Sciatic nerve (tissue), 2 donors: ENCODE results near the gene CYFIP2. TPM values are rescaled to one million over a fixed set of nuclear protein-coding genes. Genes with fewer than 3 reads are reported as not detected.

Source experiments
- ATAC-seq: fragments of 200-7000 bp; cut with Tn5 transposase; one replicate; pipeline ENCODE4 v1.9.1; 2020; ENCODE audit warnings: mild to moderate bottlenecking, moderate library complexity
- DNase-seq: peaks from one replicate; pipeline ENCODE4 v3.0.0-alpha.2; 2020; ENCODE audit warnings: low spot score
- intact Hi-C: fragments of 100-400 bp; cut with DNase I; formaldehyde crosslinking; loops from one replicate; pipeline ENCODE4 v1.14.2; 2022
- total RNA-seq: library from RNA; stranded (reverse); fragmentation: NEBNext Ultra II Directional; extraction: Animal tissue kit (Norgen Biotek cat#: 25700); gene quantifications from one replicate; pipeline ENCODE4 v1.2.1, GENCODE V29; 2021
- donor health status: DM: no; HTN: no; CAD: no.
- donor health status: DM: no; HTN: no; CAD: no.

The CYFIP2 gene
- total RNA-seq, 1 donor from 2014 or later: 23.6 TPM

DNA sequence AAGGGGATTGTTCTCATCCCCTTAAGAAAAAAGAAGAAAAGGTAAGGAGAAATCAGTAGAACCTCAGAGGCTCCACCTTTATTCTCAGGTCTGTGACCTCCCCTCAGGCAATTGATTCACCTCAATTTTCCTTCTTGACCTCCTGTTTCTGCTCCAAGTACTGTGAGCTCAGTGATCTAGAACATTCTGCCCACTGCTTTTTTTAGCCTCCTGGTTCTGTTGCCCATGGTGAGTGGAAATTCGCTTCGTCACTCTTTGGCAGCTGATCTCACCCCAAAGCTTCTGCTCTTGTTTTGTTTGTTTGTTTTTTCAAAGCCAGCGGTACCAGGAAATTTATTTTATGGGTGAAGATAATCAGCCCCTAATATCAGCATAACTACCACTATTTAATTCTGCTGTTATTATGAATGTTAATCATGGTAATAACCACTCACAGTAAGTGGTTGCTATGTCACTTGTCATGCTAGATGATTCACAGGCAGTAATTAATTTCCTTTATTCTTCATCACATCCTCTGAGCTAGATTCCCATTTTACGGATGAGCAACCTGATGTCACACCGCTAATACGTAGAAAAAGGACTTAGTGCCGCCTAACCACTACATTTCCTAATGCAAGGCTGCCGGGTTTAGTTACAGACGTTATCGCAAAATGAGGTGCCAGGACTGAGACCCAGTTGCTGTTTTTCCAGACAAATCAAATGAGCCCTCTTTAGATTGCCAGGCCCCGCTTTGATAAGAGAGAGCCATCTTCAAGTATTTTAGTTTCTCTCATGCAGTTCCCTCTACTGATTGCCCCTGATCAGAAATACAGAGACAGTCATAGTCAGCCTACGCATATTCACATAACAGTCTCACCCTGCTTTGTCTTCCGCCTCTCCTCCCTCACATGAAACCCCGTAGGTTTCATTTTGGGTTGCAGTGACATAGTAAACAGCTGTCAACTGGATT lies 78.2 kb downstream of the CYFIP2 start:
- intact Hi-C loops: no loop called here
- DNase-seq (no peak), ATAC-seq (no peak)

- ATAC-seq: no peak
- intact Hi-C loops: no loop called here
- DNase-seq: no peak
Observed at GRCh38 chr5:157345067-157345466, 79.1 kb downstream of the CYFIP2 start.

DNA sequence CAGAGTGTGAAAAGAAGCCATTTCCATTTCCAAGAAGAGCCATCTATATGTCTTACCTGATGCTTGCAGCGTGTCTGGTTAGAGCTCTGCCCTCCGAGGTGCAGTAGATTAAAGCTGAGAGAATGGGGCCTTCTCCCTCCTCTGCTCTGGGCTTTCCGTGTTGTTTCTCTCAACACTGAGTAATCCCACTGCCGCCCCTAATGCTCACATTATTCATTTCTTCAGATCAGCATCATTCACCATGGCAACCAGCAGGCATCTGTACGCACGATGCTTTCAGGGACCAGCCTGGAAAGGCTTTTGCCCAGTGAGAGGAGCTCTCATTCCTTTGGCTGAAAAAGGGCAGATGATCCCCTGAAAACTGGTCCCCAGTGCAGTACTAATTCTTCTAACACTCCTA lies 79.6 kb downstream of the CYFIP2 start:
- DNase-seq (no peak), ATAC-seq (no peak)
- intact Hi-C loops: no loop called here

DNA sequence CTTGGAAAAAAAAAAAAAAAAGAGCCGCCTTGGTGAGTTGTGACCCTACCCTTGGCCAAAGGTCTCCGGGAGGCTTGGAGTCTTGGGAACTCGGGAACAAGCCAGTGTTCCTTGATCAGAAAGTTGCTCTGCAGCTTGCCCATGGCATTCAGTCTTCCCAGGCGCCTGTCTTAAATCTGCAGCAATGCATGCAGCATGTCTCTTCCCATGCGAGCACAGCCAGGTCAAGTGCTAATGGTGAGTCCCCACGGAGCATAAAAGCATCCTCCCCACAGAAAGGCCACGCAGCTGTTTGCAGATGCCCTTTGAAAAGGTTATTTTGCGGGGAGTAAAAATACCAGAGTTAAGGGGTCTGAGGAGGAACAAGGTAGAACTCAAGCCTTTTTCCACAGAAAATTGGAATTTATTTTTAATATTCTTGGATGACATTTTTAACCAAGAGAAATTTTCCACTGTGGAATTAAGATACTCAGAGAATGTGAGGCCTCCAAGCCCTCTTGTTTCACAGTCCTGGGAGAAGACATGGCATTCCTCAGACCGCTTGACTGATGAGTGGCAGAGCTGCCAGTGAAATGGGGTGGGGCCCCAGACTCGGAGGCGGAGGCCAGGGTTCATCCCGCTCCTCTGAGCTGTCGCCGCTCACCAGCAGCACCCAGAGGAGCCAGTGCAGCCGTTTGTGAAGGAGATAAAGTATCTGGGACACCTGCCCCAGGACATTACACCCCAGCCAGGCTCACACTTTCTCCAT lies 81.6 kb downstream of the CYFIP2 start:
- intact Hi-C loops: no loop called here
- ATAC-seq (peak; percentile 65), DNase-seq (no peak)

DNA sequence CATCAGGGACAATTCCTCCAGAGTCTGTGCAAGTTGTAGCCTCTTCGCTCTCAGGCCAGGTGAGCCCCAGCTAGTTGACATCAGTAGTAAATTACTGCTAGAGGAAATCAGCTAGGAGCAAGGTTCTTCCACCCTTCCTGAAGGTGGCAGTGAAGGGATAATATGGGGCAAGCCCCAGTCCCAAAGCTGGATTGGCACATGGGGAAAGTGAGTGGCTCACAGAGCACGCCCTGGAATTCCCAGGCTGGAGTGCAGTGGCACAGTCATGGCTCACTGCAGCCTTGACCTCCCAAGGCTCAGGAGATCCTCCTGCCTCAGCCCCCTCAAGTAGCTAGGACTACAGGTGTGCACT lies 82.1 kb downstream of the CYFIP2 start:
- DNase-seq (no peak), ATAC-seq (no peak)
- intact Hi-C loops: no loop called here

GRCh38 chr5:157350939-157351801 lies 85.2 kb downstream of the CYFIP2 start:
- ATAC-seq (peak; percentile 18), DNase-seq (no peak)
- intact Hi-C loops: no loop called here

DNA sequence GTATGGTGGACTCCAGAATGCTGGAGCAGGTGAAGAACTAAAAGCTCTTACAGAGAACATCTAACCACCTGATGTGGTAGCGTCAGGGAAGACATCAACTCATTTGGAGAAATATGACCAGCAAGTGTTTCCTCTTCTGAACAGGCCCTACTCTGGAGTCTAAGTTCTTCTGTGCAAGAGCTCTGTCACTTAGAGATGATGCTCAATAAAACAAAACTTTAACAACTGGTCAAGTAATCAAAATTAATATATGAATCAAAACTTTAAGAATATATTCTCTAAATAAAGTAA lies 85.8 kb downstream of the CYFIP2 start:
- intact Hi-C loops: no loop called here
- no peak for ATAC-seq
- no peak for DNase-seq

- ATAC-seq: no peak
- intact Hi-C loops: no loop called here
- DNase-seq: no peak
Observed at GRCh38 chr5:157352756-157353340, 86.9 kb downstream of the CYFIP2 start.

GRCh38 chr5:157354800-157355199 lies 88.9 kb downstream of the CYFIP2 start:
- ATAC-seq (no peak), DNase-seq (no peak)
- intact Hi-C loops: no loop called here

DNA sequence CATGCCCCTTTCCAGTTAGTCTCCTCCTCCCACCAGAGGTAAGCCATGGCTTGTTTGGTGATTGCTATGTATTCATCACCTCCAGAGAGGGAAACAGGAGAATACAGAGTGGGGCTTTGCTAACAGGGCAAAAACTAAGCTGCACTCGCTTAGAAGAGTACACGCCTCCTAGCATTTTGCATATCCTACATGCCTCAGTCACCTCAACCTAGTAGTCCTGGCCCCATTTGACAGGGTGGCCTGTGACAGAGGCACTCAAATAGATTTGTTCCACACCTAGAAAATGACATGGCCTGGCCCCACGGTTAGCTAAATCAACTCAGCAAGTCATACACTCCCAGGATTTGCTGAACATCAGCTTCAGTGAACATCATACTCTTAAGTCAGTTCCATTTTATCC lies 90.7 kb downstream of the CYFIP2 start:
- DNase-seq (no peak), ATAC-seq (no peak)
- intact Hi-C loops: no loop called here

DNA sequence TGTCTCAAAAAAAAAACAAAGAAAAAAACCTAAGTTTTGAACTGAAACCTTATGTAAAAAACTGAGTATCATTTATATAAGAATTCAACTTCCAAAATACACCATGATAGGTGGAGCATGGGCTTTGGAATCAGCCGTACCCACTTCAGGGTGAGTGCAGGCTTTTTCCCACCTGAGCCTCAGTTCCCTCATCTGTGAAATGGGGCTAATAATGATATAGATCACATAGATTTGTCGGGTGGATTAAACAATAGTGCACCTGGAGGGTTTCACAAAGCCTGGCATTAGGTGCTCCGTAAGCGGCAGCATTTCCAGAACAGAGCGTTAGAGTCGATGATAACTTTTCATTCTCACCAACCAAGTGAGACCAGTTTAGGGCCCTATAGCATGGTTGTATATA lies 91.9 kb downstream of the CYFIP2 start:
- DNase-seq: no peak
- intact Hi-C loops: no loop called here
- ATAC-seq: no peak

GRCh38 chr5:157358871-157359270 lies 92.9 kb downstream of the CYFIP2 start:
- ATAC-seq (no peak), DNase-seq (no peak)
- intact Hi-C loops: no loop called here

DNA sequence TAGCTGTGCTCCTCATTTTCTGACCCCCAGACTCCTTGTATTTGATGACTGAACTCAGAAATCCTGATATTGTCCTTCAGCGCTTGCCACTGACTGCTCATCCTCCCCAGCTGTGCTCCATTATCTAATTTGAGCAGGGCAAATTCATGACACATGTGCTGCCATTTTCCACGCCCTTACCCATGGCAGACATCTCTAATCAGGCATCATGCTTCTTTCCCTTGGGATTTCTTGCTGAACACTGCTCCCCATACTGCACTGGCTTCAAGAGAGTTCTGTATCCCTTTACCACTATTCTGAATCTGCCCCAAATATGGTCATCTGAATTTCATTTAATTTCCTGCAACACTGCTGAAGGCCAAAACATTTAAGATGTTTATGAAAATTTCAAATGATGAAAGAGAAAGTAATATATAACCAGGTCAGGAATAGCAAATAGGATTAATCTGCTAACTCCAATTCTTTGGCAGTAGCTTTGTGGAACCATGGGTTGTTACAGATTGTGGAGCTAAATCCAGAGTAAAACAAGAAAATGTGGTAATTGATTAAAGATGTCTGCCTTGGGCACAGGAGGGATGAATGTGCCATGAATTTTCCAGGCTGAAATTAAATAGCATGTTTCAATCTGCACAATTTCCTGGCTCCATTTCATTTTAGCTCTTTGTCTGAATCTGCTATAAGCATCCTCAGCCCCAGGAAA lies 93.6 kb downstream of the CYFIP2 start:
- no peak for ATAC-seq
- no peak for DNase-seq
- intact Hi-C loops: no loop called here

GRCh38 chr5:157362012-157362411 lies 96.1 kb downstream of the CYFIP2 start:
- intact Hi-C loops: no loop called here
- DNase-seq (no peak), ATAC-seq (peak; percentile 77)

GRCh38 chr5:157362502-157362901 lies 96.6 kb downstream of the CYFIP2 start:
- DNase-seq (no peak), ATAC-seq (peak; percentile 76)
- intact Hi-C loops: no loop called here

DNA sequence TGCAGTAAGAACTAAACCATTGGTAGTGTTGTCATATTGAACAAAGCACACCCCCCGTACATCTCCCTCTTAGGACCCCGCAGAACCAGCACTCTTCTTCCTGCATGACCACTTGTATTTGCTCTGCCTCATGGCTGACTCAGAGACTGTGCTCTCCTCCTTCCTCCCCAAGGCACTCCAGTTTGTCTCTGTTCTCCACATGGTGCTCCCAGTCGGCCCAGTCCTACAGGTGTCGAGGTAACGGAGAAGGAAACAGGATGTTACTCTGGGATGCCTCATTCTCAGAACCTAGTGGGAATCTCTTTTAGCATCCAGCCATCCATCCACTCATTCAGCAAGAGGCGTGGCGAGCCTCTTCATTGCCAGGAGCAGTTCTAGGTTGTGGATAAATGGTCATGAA lies 97.1 kb downstream of the CYFIP2 start:
- intact Hi-C loops: no loop called here
- ATAC-seq: no peak
- no peak for DNase-seq

GRCh38 chr5:157365732-157366131 lies 99.8 kb downstream of the CYFIP2 start:
- DNase-seq (no peak), ATAC-seq (no peak)
- intact Hi-C loops: no loop called here

GRCh38 chr5:157366741-157367674 lies 101.1 kb downstream of the CYFIP2 start:
- peak; percentile 67 for ATAC-seq
- intact Hi-C loops: no loop called here
- DNase-seq: no peak
